Fibroblast of skin of left quadriceps (primary cell): ENCODE data around the gene MYPOP.
"Not testable (repeated sequence)": the region's sequence is repeated elsewhere in the genome, so short reads cannot be mapped to it uniquely, and the experiment has no call there.

Experiments used
- DNase-seq, 2 experiments: peaks; one replicate each; pipeline ENCODE4 v3.0.0-alpha.2; 2013; ENCODE audit warnings: low read depth in 2 of 2

MYPOP gene

DNA sequence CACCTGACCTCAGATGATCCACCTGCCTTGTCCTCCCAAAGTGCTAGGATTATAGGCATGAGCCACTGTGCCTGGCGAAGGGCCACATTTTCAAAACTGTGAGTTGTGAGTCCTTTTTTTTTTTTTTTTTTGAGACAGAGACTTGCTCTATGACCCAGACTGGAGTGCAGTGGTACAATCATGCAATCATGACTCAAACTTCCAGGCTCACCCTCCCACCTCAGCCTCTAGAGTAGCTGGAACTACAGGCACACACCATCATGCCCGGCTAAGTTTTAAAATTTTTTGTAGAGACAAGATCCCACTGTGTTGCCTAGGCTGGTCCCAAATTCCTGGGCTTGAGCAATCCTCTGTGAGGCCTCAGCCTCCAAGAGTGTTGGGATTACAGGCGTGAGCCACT lies 3.8 kb upstream of the MYPOP start:
- DNase-seq, result no peak

DNA sequence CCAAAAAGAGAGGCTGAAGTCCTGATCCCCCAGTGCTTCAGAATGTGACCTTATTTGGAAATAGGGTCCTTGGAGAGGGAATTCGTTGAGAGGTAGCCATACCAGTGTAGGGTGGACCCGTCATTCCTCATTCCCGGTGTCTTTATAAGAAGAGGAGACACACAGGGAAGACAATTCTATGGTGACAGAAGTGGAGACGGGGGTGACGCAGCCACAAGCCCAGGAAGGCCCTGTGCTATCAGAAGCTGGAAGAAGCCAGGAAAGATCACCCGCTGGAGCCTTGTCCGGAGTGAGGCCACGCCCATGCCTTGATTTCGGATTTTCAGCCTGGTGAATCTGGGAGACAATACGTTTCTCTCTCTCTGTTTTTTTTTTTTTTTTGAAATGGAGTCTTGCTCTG lies 2.6 kb upstream of the MYPOP start:
- DNase-seq, result no peak

- peak; percentile 94 for DNase-seq
These were observed 525 bp upstream of the MYPOP start for GRCh38 chr19:45902651-45903625.

DNA sequence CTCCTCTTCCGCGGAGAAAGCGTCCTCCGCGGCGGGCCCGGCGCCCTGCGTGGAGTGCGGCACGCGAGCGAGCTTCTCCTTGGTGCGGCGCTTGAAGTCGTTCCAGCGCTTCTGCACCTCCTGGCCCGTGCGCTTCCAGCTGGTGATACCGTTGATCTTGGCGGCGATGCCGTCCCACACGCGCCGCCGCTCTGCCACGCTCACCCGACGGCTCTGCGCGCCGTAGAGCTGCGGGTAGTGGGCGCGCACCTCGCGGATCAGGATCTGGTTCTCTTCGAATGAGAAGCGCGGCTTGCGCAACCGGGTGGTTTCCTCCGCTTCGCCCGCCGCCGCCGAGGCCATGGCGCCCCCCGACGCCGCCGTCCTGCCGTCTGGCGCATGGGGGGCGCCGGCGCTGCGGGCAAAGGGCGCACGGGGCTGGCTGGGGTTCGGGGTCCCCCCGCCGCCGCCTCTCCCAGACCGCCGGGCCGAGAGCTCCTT lies 941 bp downstream of the MYPOP start:
- no peak for DNase-seq

DNA sequence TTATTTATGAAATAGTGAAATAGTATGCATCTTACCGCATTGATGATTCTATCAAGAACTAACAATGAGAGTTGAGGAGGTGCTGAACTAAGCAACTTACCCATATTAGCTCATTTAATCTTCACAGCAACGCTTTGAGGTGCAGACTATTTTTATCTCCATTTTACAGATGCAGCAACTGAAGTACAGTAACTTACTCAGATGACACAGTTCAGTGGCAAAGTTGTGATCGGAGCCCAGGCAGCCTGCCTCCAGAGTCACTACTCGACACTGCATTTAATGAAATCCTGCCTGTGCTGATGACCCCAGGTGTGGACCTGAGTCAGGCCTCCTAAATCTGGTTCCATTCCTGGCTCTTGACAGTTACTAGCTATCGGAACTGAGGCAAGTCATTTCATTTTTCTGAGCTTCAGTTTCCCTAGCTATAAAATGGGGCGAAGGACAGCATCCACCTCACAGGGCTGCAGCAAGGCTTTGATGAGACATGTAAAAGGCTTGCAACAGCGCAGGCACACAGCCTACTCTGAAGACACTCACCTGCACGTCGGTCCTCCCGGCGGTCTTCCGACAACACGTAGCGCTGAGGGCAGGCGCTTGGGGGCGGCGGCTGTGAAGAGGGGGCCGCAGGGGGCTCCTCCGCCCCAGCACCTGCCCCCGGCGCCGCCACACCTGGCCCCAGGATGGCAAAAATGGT lies 1.5 kb downstream of the MYPOP start:
- no peak for DNase-seq

- DNase-seq, result no peak
These were observed 2.4 kb downstream of the MYPOP start for GRCh38 chr19:45899919-45900589.

DNA sequence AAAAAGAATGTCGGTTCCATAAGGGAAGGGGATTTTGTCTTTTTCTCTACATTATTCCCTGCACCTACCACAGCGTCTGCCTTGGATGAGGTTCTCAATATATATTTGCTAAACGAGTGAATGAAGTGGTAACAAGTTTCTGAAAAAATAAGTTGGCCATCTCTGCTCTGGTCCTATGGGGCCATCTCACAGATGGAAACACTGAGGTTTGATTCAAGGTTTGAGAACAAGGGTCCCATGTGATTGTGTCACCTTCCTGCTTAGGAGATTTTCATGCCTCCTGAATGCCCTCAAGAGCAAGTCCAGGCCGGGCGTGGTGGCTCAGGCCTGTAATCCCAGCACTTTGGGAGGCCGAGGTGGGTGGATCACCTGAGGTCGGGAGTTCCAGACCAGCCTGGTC lies 3.2 kb downstream of the MYPOP start:
- no peak for DNase-seq

DNA sequence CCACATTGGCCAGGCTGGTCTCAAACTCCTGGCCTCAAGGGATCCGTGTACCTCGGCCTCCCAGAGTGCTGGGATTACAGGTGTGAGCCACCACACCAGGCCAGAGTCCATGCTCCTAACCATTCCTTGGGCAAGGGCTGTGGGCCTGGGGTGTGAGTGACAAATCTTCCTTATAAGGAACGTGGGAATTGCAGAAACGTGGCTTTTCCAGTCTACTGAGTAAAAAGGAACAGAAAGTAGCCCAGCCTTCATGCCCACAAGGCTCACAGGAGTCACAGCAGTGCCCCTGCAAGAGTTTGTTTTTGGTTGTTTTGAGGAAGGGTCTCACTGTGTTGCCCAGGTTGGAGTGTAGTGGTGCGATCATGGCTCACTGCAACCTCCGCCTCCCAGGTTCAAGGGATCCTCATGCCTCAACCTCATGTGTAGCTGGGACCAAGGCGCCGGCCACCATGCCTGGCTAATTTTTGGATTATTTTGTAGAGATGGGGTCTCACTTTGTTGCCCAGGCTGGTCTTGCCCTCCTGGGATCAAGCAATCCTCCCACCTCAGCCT lies 5.1 kb downstream of the MYPOP start:
- DNase-seq, result no peak

DNA sequence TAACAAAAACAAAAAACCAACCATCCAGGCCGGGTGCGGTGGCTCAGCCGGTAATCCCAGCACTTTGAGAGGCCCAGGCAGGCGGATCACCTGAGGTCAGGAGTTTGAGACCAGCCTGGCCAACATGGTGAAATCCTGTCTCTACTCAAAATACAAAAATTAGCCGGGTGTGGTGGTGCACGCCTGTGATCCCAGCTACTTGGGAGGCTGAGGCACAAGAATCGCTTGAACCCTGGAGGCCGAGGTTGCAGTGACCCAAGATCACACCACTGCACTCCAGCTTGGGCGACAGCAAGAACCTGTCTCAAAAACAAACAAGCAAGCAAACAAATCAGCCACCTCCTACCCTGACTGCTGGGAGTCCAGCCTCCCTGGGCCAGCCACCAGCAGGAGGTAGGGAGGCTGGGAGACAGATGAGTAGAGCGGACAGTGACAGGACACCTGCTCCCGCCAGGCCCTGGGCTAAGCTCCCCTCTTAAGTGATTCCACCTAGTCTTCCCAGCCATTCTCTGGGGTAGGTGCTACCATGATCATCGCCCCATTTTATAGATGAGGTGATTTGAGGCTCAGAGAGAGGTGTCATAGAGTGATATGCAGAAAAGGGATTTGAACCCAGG lies 6.3 kb downstream of the MYPOP start:
- DNase-seq, result not testable (repeated sequence)

DNA sequence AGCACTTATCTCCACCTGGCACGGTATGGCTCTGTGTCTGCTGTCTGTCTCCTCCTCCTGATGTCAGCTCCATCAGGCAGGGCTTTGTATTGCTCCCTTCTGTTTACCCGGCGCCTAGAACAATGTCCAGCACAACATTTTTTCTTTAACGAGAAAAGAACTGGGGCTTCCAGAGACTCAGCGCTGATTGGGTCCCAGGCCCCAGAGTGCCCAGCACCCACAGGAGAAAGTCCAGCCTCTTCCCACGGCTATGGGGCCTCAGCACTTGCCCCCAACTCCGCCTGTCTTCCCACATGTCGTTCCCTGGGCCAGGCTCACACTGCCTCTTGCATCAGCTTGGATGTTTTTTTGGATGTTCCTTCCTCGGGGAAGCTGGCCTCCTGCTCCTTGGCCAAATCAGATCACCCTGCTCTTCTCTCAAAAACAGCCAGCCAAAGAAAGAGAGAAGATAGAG lies 6.9 kb downstream of the MYPOP start:
- DNase-seq, result no peak

DNA sequence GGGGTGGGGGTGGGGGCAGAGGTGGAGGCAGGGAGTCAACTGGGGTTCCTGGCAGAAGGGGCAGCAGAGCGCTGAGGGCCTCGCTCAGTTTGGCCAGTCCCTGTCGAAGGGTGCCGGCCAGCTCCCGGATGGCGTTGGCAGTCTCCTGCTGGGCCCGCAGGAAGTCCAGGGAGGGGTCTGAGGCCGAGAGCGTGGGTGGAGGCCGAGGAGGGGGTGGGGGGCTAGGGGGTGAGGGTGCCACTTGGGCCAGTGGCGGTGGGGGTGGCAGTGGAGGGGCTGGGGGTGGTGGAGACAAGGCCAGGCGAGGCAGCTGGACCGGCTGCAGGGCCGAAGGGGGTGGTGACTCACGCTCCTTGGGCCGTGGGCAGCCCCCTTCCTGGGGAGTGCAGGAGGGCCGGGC lies 11.5 kb downstream of the MYPOP start:
- no peak for DNase-seq

- DNase-seq, result no peak
These were observed 13.1 kb downstream of the MYPOP start for GRCh38 chr19:45889210-45889885.

DNA sequence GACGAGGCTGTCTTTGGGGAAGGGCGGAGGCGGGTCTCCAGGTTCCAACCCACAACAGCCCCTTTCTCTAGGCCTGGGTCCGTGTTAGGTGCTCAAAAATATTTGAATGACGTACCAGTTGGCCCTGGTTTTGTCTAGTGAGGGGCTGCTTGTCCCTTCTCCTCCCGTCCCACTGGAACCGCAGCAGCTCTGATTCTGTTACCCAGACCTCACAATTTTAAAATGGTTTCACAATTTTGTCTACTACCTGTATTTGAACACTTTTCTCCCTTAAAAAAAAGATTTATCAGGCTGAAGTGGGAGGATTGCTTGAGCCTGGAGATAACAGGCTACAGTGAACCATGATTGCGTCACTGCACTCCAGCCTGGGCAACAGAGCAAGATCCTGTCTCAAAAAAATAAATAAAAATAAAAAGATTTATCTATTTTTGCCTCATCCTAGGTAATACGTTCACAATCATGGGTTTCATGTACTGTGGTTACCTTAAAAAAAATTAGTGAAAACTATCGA lies 15.2 kb downstream of the MYPOP start:
- DNase-seq, result no peak

DNA sequence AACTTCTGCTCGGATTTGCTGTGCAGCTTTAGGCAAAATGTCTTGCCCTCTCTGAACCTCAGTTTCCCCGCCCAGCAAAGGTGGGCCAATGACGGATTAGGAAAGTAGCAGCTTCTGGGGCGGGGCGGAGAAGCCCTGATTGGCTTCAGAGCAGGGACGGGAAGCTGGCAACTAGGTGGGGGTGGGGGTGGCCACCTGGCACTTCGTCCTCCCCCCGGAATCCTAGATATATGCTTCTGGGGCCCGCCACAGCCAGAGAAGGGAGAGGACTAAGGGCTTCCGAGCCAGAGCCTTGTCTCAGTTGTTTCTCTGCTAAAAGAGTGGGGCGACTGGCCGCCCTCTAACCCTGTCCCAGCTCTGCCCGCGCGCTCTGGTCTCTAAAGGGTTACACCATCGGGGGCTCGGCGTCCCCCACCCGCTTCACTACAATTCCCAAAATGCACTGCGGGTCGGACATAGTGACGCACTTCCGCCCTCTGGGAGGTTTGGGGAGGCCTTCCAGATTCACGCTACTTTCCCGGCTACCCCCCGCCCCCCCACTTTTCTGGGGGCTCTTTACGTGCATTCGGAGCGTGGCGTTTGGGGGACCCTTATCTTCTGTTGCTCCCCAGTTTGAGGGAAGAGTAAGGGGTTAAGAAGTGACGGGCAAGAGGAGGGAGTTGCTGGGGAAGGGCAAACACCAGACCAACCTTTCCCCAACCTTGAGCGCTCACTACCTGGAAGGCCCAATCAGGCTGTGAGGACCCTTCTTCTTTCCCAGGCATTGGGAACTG lies 15.8 kb downstream of the MYPOP start:
- peak; percentile 87 to 88 for DNase-seq

DNA sequence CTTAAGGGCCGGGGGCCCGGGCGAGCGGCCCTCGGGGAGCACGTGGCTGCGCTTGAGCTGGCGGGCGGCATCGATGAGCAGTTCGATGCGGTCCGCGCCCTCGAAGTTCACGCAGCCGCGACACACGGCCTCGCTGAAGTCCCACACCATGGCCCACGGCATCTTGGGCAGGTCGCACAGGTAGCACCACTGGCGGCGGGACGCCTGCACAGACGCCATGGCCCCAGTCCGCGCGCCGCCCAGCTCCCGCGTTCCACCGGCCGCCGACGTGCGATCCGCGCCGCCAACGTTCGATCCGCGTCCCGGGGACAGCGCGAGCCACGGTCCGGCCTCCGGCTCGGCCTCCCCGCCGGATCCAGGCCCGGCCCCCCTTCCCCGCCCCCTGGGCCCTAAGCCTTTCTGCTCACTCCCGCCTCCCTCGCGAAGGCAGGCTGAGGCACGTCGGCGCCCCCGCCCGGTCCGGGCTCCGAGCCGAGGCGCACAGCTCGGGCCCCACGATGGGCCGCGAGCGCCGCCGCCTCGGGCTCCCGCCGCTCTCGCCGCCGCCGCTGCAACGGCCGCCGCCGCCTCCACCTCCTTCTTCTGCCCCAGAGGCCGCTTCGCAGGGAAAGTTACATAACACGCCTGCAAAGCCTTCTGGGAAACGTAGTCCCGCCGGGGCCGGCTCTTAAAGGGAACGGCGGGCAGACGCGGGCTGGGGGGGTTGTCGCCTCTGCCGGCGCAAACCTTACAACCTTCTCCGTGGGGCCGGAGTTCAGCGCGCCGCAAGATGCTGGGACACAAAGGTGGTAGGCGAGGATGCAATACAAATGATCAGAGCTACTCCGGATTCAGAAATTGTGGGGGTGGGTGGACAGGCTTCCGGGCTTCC lies 16.6 kb downstream of the MYPOP start, which contains the start of gene IRF2BP1:
IRF2BP1 (minus strand) TSS at position 586 of the 871 bp plus-strand sequence; CDS start at position 219, 367 bp downstream.
- peak; percentile 82 to 84 for DNase-seq

- no peak for DNase-seq
These were observed 17.5 kb downstream of the MYPOP start for GRCh38 chr19:45884682-45885555.

DNA sequence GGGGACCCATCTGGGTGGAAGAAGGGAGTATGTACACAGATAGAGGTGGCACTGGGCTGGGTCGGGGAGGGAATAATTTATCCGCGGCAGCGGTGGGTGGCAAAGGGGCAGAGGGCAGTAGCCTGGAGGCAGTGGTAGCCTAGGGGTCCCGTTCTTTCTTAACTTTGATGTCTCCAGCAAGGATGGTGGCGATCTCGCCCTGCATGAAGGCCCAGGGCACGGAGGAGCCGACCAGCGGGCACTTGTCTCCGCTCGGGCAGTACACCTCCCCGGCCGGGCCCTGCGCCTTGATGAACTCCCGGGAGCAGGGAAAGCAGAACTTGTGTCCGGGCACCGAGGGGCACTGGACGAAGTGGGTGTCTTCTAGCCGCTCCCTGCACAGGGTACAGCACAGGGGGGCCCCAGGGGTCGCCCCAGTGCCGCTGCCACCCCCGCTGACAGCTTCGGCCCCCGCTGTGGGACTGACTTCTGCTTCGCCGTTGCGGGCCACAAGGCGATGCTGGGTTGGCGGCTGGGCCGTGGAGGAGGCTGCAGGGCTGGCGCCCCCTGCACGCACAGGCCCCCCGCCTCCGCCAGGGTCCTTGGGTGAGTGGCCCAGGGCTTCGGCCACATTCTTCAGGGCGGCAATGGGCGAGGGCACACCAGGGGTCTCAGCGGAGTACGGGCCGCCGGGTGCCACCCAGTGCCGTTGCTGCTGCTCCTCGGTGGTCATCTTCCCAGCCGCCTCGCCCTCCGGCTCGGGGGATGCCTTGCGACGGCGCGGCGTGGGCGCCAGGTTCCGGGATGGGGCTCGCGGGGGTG lies 18.3 kb downstream of the MYPOP start:
- no peak for DNase-seq
